SU-DHL-6 (cell line): ENCODE results near the gene LDB2.
"Not testable (repeated sequence)": the region's sequence is repeated elsewhere in the genome, so short reads cannot be mapped to it uniquely, and the experiment has no call there.

Source experiments
- H2AFZ ChIP-seq: fragments of 200-600 bp; sonication (generic); 2 replicates; pipeline ENCODE4 v1.6.1; 2014; ENCODE audit warnings: low read depth, mild to moderate bottlenecking, moderate library complexity, mixed read lengths, antibody characterized with exemption, low read length; ENCODE audit not compliant: severe bottlenecking
- H3F3A ChIP-seq: fragments of 200-600 bp; shearing (Covaris generic); 2 replicates; pipeline ENCODE4 v1.6.0; 2016; ENCODE audit warnings: antibody characterized with exemption, mild to moderate bottlenecking; ENCODE audit not compliant: insufficient read depth
- H3K27ac ChIP-seq: fragments of 200-600 bp; sonication (generic); 2 replicates; pipeline ENCODE4 v1.5.1; 2016; ENCODE audit warnings: low read depth, mild to moderate bottlenecking, low read length, moderate library complexity, mixed read lengths
- H3K27me3 ChIP-seq: fragments of 200-600 bp; sonication (generic), shearing (Covaris generic); 2 replicates; pipeline ENCODE4 v1.6.0; 2014; ENCODE audit warnings: mild to moderate bottlenecking, low read length
- H3K36me3 ChIP-seq: fragments of 200-600 bp; sonication (generic); 2 replicates; pipeline ENCODE4 v1.6.1; 2014; ENCODE audit warnings: mild to moderate bottlenecking, low read length, mixed read lengths
- H3K4me2 ChIP-seq: fragments of 300-600, 200-600 bp; shearing (Covaris generic), sonication (generic); 2 replicates; pipeline ENCODE4 v1.6.0; 2014; ENCODE audit warnings: low read length, low read depth, mild to moderate bottlenecking; ENCODE audit not compliant: poor library complexity, severe bottlenecking
- H3K4me3 ChIP-seq: fragments of 200-600 bp; sonication (generic); 2 replicates; pipeline ENCODE4 v1.5.1; 2014; ENCODE audit warnings: antibody characterized with exemption, low read length, mild to moderate bottlenecking, mixed read lengths; ENCODE audit not compliant: insufficient read depth, poor library complexity, severe bottlenecking
- H3K79me2 ChIP-seq: fragments of 200-600 bp; sonication (generic); 2 replicates; pipeline ENCODE4 v1.6.1; 2014; ENCODE audit warnings: mild to moderate bottlenecking, low read length, moderate library complexity; ENCODE audit not compliant: insufficient read depth
- H3K9ac ChIP-seq: fragments of 200-600 bp; sonication (generic); 2 replicates; pipeline ENCODE4 v1.7.0; 2014; ENCODE audit warnings: mild to moderate bottlenecking, low read length
- H3K9me2 ChIP-seq: fragments of 200-600 bp; sonication (generic); replicated peaks from 2 replicates; pipeline ENCODE4 v1.6.1; 2014; ENCODE audit warnings: low read length; ENCODE audit not compliant: insufficient read depth
- H3K9me3 ChIP-seq: fragments of 200-600 bp; sonication (generic); 2 replicates; pipeline ENCODE4 v1.6.1; 2014; ENCODE audit warnings: low read length, mixed read lengths; ENCODE audit not compliant: insufficient read depth
- H4K20me1 ChIP-seq: fragments of 200-600 bp; sonication (generic); 2 replicates; pipeline ENCODE4 v1.6.1; 2014; ENCODE audit warnings: low read depth, mild to moderate bottlenecking, antibody characterized with exemption, low read length, moderate library complexity, mixed read lengths
- CTCF ChIP-seq: fragments of 200-600 bp; sonication (generic); IDR thresholded peaks from one replicate; pipeline ENCODE4 v1.5.1; 2017; ENCODE audit warnings: antibody characterized with exemption, mild to moderate bottlenecking, low read length, moderate library complexity; ENCODE audit not compliant: insufficient read depth, poor library complexity, severe bottlenecking
- EZH2phosphoT487 ChIP-seq: fragments of 200-600 bp; sonication (generic), shearing (Covaris generic); conservative IDR thresholded peaks from 2 replicates; pipeline ENCODE4 v1.6.1; 2018; ENCODE audit warnings: mild to moderate bottlenecking, antibody characterized with exemption, low read length, moderate library complexity, mixed read lengths

Gene LDB2

GRCh38 chr4:16524911-16525554 is 373.4 kb downstream of the LDB2 start:
- H2AFZ ChIP-seq, result no peak overlapping the region
- no peak overlapping the region for H3K4me2 ChIP-seq
- H4K20me1 ChIP-seq, result no peaks in the 10 kb centered on the region
- no peak overlapping the region for H3K9ac ChIP-seq
- no peak overlapping the region for H3K4me3 ChIP-seq
- no peaks in the 10 kb centered on the region for H3K36me3 ChIP-seq
- H3K9me3 ChIP-seq, result no peaks in the 10 kb centered on the region
- H3F3A ChIP-seq, result no peaks in the 10 kb centered on the region
- H3K27ac ChIP-seq, result no peak overlapping the region
- H3K79me2 ChIP-seq, result no peaks in the 10 kb centered on the region
- H3K27me3 ChIP-seq, result no peaks in the 10 kb centered on the region
- H3K9me2 ChIP-seq, result no peaks in the 10 kb centered on the region
- no peak for TF ChIP-seq CTCF
- no peak for TF ChIP-seq EZH2phosphoT487

DNA sequence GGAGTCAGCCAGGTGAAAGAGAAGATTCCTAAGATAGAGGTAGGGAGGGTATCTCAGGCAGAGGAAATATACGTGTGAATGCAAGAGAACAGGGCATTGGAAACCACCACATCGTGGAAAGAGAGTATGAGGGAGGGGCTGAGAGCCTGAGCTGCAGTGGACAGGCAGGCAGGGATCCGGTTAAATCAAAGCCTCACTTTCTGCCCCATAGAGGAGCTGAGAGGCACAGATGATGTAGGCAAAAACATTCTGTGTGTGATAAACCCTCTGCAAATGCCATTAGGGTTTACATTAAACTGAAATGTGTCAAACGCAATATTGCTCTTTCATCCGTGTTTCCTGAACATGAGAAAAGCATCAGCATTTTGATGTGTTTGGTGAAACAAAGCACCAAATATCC is 374.0 kb downstream of the LDB2 start:
- H3K79me2 ChIP-seq, result no peaks in the 10 kb centered on the region
- no peak overlapping the region for H3K27ac ChIP-seq
- H4K20me1 ChIP-seq, result no peaks in the 10 kb centered on the region
- H3K4me3 ChIP-seq, result no peak overlapping the region
- no peaks in the 10 kb centered on the region for H3F3A ChIP-seq
- no peak overlapping the region for H2AFZ ChIP-seq
- no peak overlapping the region for H3K9ac ChIP-seq
- no peaks in the 10 kb centered on the region for H3K9me3 ChIP-seq
- no peak overlapping the region for H3K4me2 ChIP-seq
- no peaks in the 10 kb centered on the region for H3K36me3 ChIP-seq
- H3K27me3 ChIP-seq, result no peaks in the 10 kb centered on the region
- H3K9me2 ChIP-seq, result no peaks in the 10 kb centered on the region
- TF ChIP-seq CTCF (no peak), EZH2phosphoT487 (no peak)

DNA sequence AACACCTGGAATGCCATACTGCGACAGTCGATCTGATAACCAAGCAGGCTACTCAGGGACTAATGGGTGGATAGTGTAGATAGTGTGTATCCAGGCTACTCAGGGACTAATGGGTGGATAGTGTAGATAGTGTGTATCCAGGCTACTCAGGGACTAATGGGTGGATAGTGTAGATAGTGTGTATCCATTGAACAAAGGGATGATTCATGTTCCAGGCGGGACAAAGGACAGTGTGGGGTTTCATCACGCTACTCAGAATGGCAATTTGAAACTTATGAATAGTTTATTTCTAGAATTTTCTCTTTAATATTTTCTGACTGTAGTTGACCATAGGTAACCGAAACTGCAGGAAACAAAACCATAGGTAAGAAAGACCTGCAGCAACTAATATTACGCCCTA is 374.9 kb downstream of the LDB2 start:
- not testable (repeated sequence) for H3F3A ChIP-seq, H3K27ac ChIP-seq, H3K4me3 ChIP-seq, H3K27me3 ChIP-seq, H3K9me2 ChIP-seq, H3K9ac ChIP-seq, H3K4me2 ChIP-seq, H3K79me2 ChIP-seq, H4K20me1 ChIP-seq, H3K36me3 ChIP-seq, H3K9me3 ChIP-seq, H2AFZ ChIP-seq

- no peaks in the 10 kb centered on the region for H3K27me3 ChIP-seq
- no peak overlapping the region for H3K27ac ChIP-seq
- no peaks in the 10 kb centered on the region for H4K20me1 ChIP-seq
- no peak overlapping the region for H3K4me2 ChIP-seq
- no peaks in the 10 kb centered on the region for H3K79me2 ChIP-seq
- no peaks in the 10 kb centered on the region for H3K9me2 ChIP-seq
- H3K36me3 ChIP-seq, result no peaks in the 10 kb centered on the region
- H2AFZ ChIP-seq, result no peak overlapping the region
- H3K9me3 ChIP-seq, result no peaks in the 10 kb centered on the region
- H3F3A ChIP-seq, result no peaks in the 10 kb centered on the region
- TF ChIP-seq EZH2phosphoT487 (no peak), CTCF (no peak)
- H3K4me3 ChIP-seq, result no peak overlapping the region
- no peak overlapping the region for H3K9ac ChIP-seq
Observed at GRCh38 chr4:16521156-16521915, 377.1 kb downstream of the LDB2 start.
